ENCODE data around the gene PGM3.
"Not testable (repeated sequence)": the region's sequence is repeated elsewhere in the genome, so short reads cannot be mapped to it uniquely, and the experiment has no call there.

The PGM3 gene, protein sequence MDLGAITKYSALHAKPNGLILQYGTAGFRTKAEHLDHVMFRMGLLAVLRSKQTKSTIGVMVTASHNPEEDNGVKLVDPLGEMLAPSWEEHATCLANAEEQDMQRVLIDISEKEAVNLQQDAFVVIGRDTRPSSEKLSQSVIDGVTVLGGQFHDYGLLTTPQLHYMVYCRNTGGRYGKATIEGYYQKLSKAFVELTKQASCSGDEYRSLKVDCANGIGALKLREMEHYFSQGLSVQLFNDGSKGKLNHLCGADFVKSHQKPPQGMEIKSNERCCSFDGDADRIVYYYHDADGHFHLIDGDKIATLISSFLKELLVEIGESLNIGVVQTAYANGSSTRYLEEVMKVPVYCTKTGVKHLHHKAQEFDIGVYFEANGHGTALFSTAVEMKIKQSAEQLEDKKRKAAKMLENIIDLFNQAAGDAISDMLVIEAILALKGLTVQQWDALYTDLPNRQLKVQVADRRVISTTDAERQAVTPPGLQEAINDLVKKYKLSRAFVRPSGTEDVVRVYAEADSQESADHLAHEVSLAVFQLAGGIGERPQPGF

DNA sequence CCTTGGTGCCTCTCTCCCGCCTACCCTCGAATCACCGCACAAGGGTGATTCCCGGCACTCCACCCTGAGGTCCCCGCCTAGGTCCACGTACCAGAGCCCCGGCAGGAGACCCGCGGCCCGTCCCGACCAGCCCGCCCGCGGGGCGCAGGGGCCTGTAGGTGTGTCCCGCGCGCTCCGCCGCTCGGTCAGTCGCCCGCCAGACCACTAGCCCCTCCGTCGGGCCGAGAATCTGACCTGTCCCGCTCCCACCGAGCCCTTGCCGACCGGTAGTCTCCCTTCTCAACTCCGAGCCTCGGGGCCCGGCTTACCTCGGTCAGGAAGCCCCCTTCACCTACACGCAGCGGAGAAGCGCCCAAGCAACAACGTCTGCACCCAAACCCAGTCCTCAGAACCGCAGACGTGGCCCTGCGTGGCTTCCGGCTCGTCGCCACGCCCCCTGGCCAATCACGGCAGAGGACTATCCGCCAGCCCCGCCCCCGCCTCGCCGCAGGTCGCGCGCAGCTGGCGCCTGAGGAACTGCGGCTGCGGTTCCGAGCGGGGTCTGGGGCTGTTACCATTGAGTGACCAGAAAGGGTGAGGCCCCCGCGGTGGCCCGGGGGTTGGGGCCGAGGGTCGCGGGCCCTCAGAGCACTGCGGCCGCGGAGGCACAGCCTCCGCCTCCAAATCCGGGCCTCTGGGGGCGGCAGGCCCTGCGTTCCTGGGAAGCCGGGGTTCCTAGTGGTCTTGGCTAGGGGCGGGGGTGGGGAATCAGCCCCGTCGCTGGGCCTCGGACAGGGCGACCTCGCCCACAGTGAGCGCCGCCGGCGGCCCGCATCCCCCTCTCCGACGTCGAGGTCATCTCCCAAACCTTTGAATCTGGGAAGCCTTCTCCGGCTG lies at the start of gene PGM3, which contains the start of gene RWDD2A:
TSS of gene PGM3 (minus strand) at position 395 of the 876 bp plus-strand sequence. CDS start 2,253 bp downstream, outside the sequence.
TSS of gene RWDD2A (plus strand) at position 487 of the 876 bp plus-strand sequence. CDS start 1,095 bp downstream, outside the sequence.
- peak; percentile 89 for DNase-seq

DNA sequence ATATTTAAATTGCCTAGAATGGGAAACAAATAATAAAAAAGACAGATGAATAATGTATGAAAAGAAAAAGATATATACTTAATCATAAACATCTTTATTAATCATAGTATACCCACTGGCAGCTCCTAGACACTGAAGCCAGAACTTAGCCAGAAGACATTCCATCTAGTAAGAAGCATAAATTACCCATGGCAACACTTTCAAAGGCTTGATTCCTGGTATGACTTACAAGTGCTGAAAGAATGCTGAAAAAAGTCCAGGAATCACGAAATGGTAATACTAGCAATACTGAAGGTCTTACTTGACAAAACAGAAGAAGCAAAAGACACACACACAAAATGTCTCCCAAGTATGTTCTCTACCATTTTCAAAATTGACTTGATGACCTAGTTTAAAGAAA lies 38.1 kb upstream of the PGM3 start:
- no peak for DNase-seq

DNA sequence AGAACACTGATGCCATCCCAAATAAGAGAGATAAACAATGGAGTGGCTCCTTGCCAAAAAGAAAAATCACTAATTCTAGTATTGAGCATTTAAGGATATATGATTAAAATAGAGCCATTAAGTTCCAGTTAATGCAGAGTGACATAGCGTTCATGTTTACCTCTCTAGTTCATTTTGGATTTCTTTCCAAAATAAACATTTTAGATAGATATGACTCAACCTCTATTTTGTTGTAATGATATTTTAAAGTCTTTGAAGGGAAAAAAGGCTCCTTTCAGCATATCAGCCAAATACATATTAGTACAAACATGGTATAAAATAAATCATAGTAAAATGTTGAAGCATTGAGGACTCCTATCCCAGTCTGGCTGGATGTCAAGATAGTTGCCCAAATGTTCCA lies 33.5 kb upstream of the PGM3 start:
- DNase-seq: no peak

GRCh38 chr6:83221889-83222479 lies 28.9 kb upstream of the PGM3 start:
- DNase-seq: no peak

DNA sequence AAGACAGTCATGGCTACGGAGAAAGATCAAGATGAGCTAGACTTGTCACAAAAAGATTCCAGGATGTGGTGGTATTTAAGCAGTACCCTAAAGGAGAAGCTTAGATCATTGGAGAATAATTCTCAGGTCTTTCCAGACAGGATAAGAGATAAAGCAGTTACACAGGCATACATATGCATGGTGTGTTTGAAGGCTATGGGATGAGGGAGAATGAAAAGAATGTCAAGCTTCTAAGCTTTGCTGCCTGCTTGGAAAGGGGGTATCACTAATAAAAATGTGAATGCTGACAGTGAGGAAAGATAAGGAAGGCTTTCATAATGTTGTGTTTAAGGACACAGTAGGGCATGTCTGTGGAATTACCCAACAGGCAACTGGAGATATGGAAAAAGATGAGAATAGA lies 28.2 kb upstream of the PGM3 start:
- no peak for DNase-seq

- DNase-seq: no peak
Measured at GRCh38 chr6:83220121-83220520, 27.1 kb upstream of the PGM3 start.

DNA sequence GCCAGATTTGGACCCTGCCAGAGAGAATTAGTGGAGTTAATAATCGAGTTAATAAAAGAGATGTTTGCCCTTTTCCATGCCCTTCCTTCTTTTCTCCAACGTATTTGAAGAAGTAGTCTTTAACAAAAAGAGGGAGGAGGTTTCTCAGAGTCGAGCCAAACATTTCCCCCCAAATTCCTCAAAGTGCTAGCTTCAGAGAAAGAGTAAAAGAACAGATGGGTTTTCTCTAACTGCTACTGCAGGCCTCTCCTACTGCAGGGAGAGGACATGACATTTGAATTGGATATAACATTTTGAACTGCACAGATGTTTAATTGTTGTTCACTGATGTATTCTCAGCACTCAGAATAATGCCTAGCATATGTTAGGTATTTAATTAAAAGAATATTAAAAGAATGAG lies 25.6 kb upstream of the PGM3 start:
- no peak for DNase-seq

- DNase-seq: no peak
Measured at GRCh38 chr6:83216806-83217205, 23.7 kb upstream of the PGM3 start.

DNA sequence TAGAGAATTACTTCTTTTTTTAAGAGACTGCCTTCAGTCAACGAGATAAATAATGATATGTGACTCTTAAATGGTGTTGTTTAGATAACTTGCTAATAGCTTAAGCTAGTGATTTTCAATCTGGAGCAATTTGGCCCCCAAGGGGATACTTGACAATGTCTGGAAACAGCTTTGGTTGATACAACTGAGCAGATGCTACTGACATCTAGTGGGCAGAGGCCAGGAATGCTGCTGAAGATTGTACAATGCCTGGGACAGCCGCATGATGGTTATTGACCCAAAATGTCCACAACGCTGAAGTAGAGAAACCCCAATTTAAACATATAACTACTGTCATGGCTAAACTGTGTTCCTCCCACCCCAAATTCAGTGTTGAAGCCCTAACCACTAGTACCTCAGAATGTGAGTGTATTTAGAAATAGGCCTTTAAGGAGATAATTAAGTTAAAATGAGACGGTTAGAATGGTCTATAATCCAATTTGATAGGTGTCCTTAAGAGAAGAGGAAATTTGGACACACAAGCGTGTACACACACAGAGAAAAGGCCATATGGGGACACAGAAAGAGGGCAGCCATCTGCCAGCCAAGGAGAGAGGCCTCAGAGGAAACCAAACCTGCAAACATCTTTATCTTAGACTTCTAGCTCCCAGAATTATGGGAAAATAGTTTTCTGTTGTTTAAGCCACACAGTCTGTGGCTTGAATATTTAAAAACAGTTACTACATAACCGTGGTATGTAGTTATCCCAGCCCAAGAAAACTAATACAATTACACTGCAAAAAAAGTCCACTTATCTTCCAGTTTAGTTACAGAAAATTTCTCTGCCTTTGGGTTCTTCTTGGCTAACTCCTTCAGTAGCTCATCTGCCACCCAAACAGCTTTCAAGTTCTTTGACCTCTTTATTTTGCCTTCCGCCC lies 22.3 kb upstream of the PGM3 start:
- DNase-seq: peak; percentile 62

DNA sequence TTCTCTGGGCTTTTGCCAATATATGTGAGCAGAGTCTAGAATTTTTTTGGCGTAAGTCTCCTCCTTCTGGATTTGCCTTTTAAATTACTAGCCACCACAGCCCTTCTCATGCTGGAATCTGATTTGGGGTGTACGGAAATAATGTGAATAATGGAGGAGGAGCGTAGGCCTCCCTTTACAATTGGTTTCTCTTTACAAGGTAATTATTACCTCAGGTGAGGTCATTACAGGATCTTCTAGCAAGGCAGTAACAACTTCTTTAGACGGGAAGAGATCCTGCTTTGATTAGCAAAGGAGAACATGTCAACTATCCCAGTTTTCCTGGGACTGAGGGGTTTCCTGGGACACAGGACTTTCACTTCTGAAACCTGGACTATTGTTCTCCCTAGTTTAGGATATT lies 9.0 kb upstream of the PGM3 start:
- DNase-seq: no peak

- no peak for DNase-seq
Measured at GRCh38 chr6:83199863-83200225, 6.8 kb upstream of the PGM3 start.

GRCh38 chr6:83199173-83199862 lies 6.3 kb upstream of the PGM3 start:
- no peak for DNase-seq

DNA sequence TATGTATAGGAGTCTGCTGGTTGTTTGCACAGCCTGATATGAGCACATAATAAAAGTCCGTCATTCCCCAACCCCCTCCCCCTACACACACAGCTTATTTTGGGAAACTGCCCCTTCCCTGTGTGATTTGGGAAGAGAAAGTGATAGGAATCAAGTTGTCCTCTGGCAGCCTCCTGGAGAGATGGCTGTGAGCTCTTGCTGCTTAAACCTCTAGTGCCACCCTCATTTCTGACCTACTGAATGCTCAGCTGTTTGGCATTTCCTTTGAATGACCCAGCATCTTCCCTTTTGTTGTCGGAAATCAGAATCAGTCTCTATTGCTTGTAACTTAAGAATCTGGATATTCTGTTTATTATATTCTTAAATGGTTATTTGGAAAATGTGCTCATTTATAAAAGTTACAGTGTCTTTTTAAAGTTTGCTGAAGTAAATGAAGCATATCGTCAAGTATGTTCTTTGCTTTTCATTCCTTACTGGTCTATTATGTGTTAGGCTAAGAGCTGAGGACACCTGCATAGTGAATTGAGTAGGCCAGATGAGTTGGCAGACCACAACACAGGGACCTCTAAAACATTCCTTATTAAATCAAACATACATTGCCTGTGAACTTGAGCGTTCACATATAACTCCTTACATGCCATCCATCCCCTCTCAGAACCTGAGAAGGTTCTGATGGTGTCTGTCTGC lies 5.6 kb upstream of the PGM3 start:
- no peak for DNase-seq

GRCh38 chr6:83193747-83194566 lies 892 bp upstream of the PGM3 start:
- no peak for DNase-seq

DNA sequence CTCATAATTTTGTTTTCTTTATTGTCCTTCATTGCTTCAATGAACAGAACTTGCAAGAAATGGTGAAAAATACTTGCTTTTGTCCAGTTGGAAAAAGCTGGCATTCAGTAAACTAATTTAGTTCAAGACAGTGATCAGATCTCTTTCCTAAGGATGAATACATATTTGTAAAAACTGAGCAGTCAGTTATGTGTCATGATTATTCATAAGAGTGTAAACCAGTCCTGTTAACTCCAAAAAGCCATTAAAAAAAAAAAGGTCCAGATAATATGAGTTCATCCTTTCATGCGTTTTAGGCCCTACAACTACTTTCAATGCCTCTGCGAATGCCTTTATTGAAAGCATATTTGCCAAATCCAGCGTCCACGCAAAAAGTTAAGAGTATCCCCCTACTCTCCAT lies 609 bp downstream of the PGM3 start:
- DNase-seq: no peak

DNA sequence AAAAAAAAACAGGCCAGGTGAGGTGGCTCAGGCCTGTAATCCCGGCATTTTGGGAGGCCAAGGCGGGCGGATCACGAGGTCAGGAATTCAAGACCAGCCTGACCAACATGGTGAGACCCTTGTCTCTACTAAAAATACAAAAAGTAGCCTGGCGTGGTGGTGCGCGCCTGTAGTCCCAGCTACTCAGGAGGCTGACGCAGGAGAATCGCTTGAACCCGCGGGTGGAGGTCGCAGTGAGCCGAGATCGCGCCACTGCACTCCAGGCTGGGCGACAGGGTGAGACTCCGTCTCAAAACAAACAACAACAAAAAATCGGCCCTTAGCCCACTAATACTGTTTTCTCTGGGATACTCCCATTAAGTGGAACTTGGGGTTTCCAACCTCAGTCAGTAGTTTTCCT lies 1.1 kb downstream of the PGM3 start:
- DNase-seq: not testable (repeated sequence)

DNA sequence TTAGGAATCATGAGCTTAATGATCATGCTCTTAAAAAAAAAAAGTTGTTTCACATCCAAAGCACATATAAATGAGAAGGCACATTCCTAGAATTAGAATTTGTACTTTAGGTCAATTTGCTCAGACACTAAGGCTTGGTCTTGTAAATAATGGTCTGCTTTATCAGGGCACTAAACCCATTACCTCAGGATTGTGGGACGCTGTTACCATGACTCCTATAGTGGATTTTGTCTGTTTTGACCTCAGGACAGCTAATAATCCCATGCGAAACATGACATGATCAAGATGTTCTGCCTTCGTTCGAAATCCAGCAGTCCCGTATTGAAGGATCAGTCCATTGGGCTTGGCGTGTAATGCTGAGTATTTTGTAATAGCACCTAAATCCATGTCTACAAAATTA lies 2.4 kb downstream of the PGM3 start:
- no peak for DNase-seq

GRCh38 chr6:83188501-83188900 lies 4.6 kb downstream of the PGM3 start:
- DNase-seq: no peak

GRCh38 chr6:83185096-83185495 lies 8.0 kb downstream of the PGM3 start:
- no peak for DNase-seq
